Calu3 (cell line): Measurements from ENCODE around the gene CBX3. TPM values are rescaled to one million over a fixed set of nuclear protein-coding genes. Genes with fewer than 3 reads are reported as not detected.
"Not testable (repeated sequence)": the region's sequence is repeated elsewhere in the genome, so short reads cannot be mapped to it uniquely, and the experiment has no call there.

ENCODE experiments used
- BruUV-seq: library from RNA; stranded (reverse); fragments of 400-500 nt; replicated peaks from 2 replicates; lab custom pipeline; 2021; lab: Mats Ljungman, UMichigan
- CTCF ChIA-PET: fragments of 300-600 bp; sonication (Branson Sonifier 250); formaldehyde crosslinking; loops from one replicate; lab custom pipeline; 2022; ENCODE audit warnings: antibody characterized with exemption; lab: Charles Lee
- DNase-seq: peaks from one replicate; pipeline ENCODE4 v3.0.0; 2022
- H3K27ac Mint-ChIP-seq: one replicate; pipeline ENCODE4 v1.8.0; 2022; ENCODE audit warnings: mixed read lengths; ENCODE audit not compliant: unreplicated experiment
- H3K27me3 Mint-ChIP-seq: one replicate; pipeline ENCODE4 v1.8.0; 2022; ENCODE audit warnings: mixed read lengths; ENCODE audit not compliant: unreplicated experiment
- H3K36me3 Mint-ChIP-seq: one replicate; pipeline ENCODE4 v1.8.0; 2022; ENCODE audit warnings: mild to moderate bottlenecking, moderate library complexity, mixed read lengths; ENCODE audit not compliant: insufficient read depth, unreplicated experiment
- H3K4me1 Mint-ChIP-seq: one replicate; pipeline ENCODE4 v1.8.0; 2022; ENCODE audit warnings: mild to moderate bottlenecking, low read depth, mixed read lengths; ENCODE audit not compliant: unreplicated experiment
- H3K4me3 Mint-ChIP-seq: one replicate; pipeline ENCODE4 v1.8.0; 2022; ENCODE audit warnings: mild to moderate bottlenecking, low read depth, moderate library complexity, mixed read lengths; ENCODE audit not compliant: unreplicated experiment
- H3K9me3 Mint-ChIP-seq: one replicate; pipeline ENCODE4 v1.8.0; 2022; ENCODE audit warnings: low read depth, mixed read lengths; ENCODE audit not compliant: unreplicated experiment
- CTCF ChIP-seq: fragments of 200-600 bp; IDR thresholded peaks from one replicate; pipeline ENCODE4 v1.8.0; 2022; ENCODE audit warnings: antibody characterized with exemption; ENCODE audit not compliant: unreplicated experiment
- intact Hi-C: fragments of 100-400 bp; cut with micrococcal nuclease; formaldehyde crosslinking; loops from one replicate; pipeline ENCODE4 v1.10.0; 2022; ENCODE audit not compliant: unreplicated experiment
- total RNA-seq: library from RNA; stranded (reverse); gene quantifications from 2 replicates; pipeline ENCODE4 v1.2.3, GENCODE V29; 2022

Gene CBX3
- total RNA-seq, 1 experiment from 2014 or later = 417 TPM

GRCh38 chr7:26169271-26169670 lies 32.3 kb upstream of the CBX3 start:
- intact Hi-C loops = loop anchor here (5.0 kb wide), 1 partner anchor 277 kb away; no protein-coding TSS in a partner anchor
- peaks cover 58% of the 10 kb centered on the region for H3K4me1 Mint-ChIP-seq
- H3K27me3 Mint-ChIP-seq = no peaks in the 10 kb centered on the region
- DNase-seq = no peak
- no peaks in the 10 kb centered on the region for H3K9me3 Mint-ChIP-seq
- no peak overlapping the region for H3K27ac Mint-ChIP-seq
- H3K36me3 Mint-ChIP-seq = peaks cover 64% of the 10 kb centered on the region
- no peak for TF ChIP-seq CTCF
- CTCF ChIA-PET = no interaction called here
- no peak overlapping the region for H3K4me3 Mint-ChIP-seq
- BruUV-seq = no TSS peak

- no peaks in the 10 kb centered on the region for H3K27me3 Mint-ChIP-seq
- peaks cover 60% of the 10 kb centered on the region for H3K4me1 Mint-ChIP-seq
- no TSS peak for BruUV-seq
- CTCF ChIA-PET = no interaction called here
- intact Hi-C loops = no loop called here
- no peak for DNase-seq
- no peaks in the 10 kb centered on the region for H3K9me3 Mint-ChIP-seq
- no peak overlapping the region for H3K27ac Mint-ChIP-seq
- peaks cover 60% of the 10 kb centered on the region for H3K36me3 Mint-ChIP-seq
- no peak overlapping the region for H3K4me3 Mint-ChIP-seq
- TF ChIP-seq CTCF = no peak
These were observed 30.9 kb upstream of the CBX3 start for GRCh38 chr7:26170663-26171062.

GRCh38 chr7:26171601-26172000 lies 29.9 kb upstream of the CBX3 start:
- CTCF ChIA-PET = no interaction called here
- peaks cover 51% of the 10 kb centered on the region for H3K4me1 Mint-ChIP-seq

GRCh38 chr7:26172048-26172447 lies 29.5 kb upstream of the CBX3 start:
- intact Hi-C loops = no loop called here
- CTCF ChIA-PET = no interaction called here
- TF ChIP-seq CTCF = no peak
- no TSS peak for BruUV-seq
- Mint-ChIP-seq H3K4me1 (peaks cover 46% of the 10 kb centered on the region), H3K4me3 (no peak overlapping the region), H3K27me3 (no peaks in the 10 kb centered on the region), H3K9me3 (no peaks in the 10 kb centered on the region), H3K36me3 (peaks cover 57% of the 10 kb centered on the region), H3K27ac (no peak overlapping the region)
- no peak for DNase-seq

More at GRCh38 chr7:26171601-26172000, 29.9 kb upstream of the CBX3 start:
- intact Hi-C loops = no loop called here
- no peak for TF ChIP-seq CTCF
- no peak for DNase-seq
- Mint-ChIP-seq H3K27me3 (no peaks in the 10 kb centered on the region), H3K4me3 (no peak overlapping the region), H3K9me3 (no peaks in the 10 kb centered on the region), H3K36me3 (peaks cover 60% of the 10 kb centered on the region), H3K27ac (no peak overlapping the region)
- BruUV-seq = no TSS peak

- BruUV-seq, H3K27me3 Mint-ChIP-seq, H3K9me3 Mint-ChIP-seq, H3K27ac Mint-ChIP-seq, H3K4me3 Mint-ChIP-seq, intact Hi-C loops, DNase-seq: not testable (repeated sequence)
- Mint-ChIP-seq H3K36me3 (peaks cover 68% of the 10 kb centered on the region), H3K4me1 (peaks cover 40% of the 10 kb centered on the region)
- CTCF ChIA-PET = interaction anchor here (0.6 kb wide), 1 partner anchor 95 kb away, joined by 3 read pairs; no protein-coding TSS in a partner anchor
These were observed 25.6 kb upstream of the CBX3 start for GRCh38 chr7:26175903-26176302.

- H3K27ac Mint-ChIP-seq, intact Hi-C loops, BruUV-seq, H3K27me3 Mint-ChIP-seq, DNase-seq, H3K9me3 Mint-ChIP-seq, H3K4me3 Mint-ChIP-seq, CTCF ChIA-PET: not testable (repeated sequence)
- peaks cover 71% of the 10 kb centered on the region for H3K36me3 Mint-ChIP-seq
- H3K4me1 Mint-ChIP-seq = peaks cover 46% of the 10 kb centered on the region
These were observed 24.8 kb upstream of the CBX3 start for GRCh38 chr7:26176696-26177095.

GRCh38 chr7:26177269-26177668 lies 24.3 kb upstream of the CBX3 start:
- H3K4me1 Mint-ChIP-seq = peaks cover 50% of the 10 kb centered on the region
- BruUV-seq, DNase-seq, H3K4me3 Mint-ChIP-seq, intact Hi-C loops, H3K9me3 Mint-ChIP-seq, H3K27me3 Mint-ChIP-seq, CTCF ChIA-PET: not testable (repeated sequence)
- H3K36me3 Mint-ChIP-seq = peaks cover 74% of the 10 kb centered on the region
- H3K27ac Mint-ChIP-seq = peak overlapping the region; percentile 63
